22Rv1 (cell line): ENCODE measurements around the gene PPIL6.

Experiments
- ZFX ChIP-seq: fragments of 450-650 bp; IDR thresholded peaks from 2 replicates; pipeline ENCODE4 v1.6.1; 2017; ENCODE audit warnings: antibody characterized with exemption, borderline replicate concordance
- TF ChIP-seq, protein P1 (sequence below): fragments of 450-650 bp; IDR thresholded peaks from 2 replicates; pipeline ENCODE4 v1.5.1; 2017; ENCODE audit warnings: mild to moderate bottlenecking

GRCh38 chr6:109406196-109406595, 34.2 kb downstream of the PPIL6 start:
- TF ChIP-seq, protein P1, sequence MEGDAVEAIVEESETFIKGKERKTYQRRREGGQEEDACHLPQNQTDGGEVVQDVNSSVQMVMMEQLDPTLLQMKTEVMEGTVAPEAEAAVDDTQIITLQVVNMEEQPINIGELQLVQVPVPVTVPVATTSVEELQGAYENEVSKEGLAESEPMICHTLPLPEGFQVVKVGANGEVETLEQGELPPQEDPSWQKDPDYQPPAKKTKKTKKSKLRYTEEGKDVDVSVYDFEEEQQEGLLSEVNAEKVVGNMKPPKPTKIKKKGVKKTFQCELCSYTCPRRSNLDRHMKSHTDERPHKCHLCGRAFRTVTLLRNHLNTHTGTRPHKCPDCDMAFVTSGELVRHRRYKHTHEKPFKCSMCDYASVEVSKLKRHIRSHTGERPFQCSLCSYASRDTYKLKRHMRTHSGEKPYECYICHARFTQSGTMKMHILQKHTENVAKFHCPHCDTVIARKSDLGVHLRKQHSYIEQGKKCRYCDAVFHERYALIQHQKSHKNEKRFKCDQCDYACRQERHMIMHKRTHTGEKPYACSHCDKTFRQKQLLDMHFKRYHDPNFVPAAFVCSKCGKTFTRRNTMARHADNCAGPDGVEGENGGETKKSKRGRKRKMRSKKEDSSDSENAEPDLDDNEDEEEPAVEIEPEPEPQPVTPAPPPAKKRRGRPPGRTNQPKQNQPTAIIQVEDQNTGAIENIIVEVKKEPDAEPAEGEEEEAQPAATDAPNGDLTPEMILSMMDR, result no peak
- no peak for TF ChIP-seq ZFX
